ENCODE data around the gene LRAT. TPM values are rescaled to one million over a fixed set of nuclear protein-coding genes. Genes with fewer than 3 reads are reported as not detected.

LRAT gene
- total and polyA plus RNA-seq, 2 of the 8 experiments (the other 6 are each of a cell fraction or from before 2014, with no cell fraction given), result 4.3 to 10.3 TPM

DNA sequence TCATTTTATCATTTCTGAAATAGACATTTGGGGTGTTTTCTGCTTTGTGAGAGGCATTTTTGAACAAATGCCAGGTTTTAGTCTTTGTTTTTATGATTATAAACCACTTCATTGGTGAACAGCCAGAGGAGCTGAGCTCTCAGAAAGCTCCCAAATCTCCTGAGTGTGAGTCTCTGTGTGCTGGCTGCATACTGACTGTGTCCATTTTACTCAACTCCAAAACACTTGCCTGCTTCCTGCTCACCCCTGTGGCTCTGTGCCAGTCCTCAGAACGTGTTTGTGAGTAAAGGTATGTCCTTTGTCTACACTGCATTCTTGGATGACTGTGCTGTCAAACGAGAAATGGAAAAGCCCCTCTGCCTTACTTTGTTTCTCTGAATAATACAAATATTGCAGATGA is 5.4 kb upstream of the LRAT start:
- Histone ChIP-seq H3K23ac (ENCODE audit: insufficient read length) (no peak overlapping the region), H2BK12ac (ENCODE audit: low read depth, low read length) (no peak overlapping the region), H2AFZ (ENCODE audit: low read length) (no peak overlapping the region), H2AK5ac (ENCODE audit: low read depth, low read length) (no peak overlapping the region), H4K20me1 (replicated peaks in 1 of 2; ENCODE audit: control insufficient read depth in 1 of 2, insufficient read depth in 2 of 2, low read length in 2 of 2) (no peaks in the 10 kb centered on the region), H3K56ac (replicated peaks; ENCODE audit: insufficient read length, low read depth, low read length) (no peak overlapping the region), H3K27ac (ENCODE audit: low read depth, low read length) (no peak overlapping the region), H3K9ac (replicated peaks in 1 of 4; ENCODE audit: extremely low read depth in 1 of 4, low read depth in 3 of 4, low read length in 3 of 4) (peak overlapping the region in 1 of 4 experiments; percentile 1; a peak in 1 of 7 replicates), H3K4me1 (replicated peaks in 1 of 4; ENCODE audit: control insufficient read depth in 3 of 4, insufficient read depth in 4 of 4, low read length in 3 of 4) (peaks cover 6 to 26% (median 19%) of the 10 kb centered on the region in 4 experiments), H3K27me3 (replicated peaks in 1 of 4; ENCODE audit: control insufficient read depth in 3 of 4, extremely low read depth in 1 of 4, insufficient read depth in 3 of 4, low read length in 3 of 4) (peaks cover 0 to 23% (median 17%) of the 10 kb centered on the region in 4 experiments; a peak in 6 of 7 replicates), H4K5ac (ENCODE audit: insufficient read length, low read depth, low read length) (no peak overlapping the region), H2BK20ac (ENCODE audit: low read length) (no peak overlapping the region), H4K8ac (ENCODE audit: extremely low read depth, insufficient read depth, low read length) (no peak overlapping the region), H3K4me3 (ENCODE audit: extremely low read depth in 1 of 4, insufficient read depth in 2 of 4, low read depth in 3 of 4, low read length in 4 of 4) (no peak overlapping the region), H3K18ac (ENCODE audit: extremely low read depth, low read length) (no peak overlapping the region), H2BK15ac (ENCODE audit: low read length) (no peak overlapping the region), H3K36me3 (ENCODE audit: control insufficient read depth in 2 of 4, insufficient read depth in 4 of 4, low read length in 3 of 4) (no peaks in the 10 kb centered on the region), H3K23me2 (ENCODE audit: low read depth, low read length) (peaks cover 11% of the 10 kb centered on the region), H2BK120ac (replicated peaks; ENCODE audit: low read depth, low read length) (no peak overlapping the region), H3K9me3 (ENCODE audit: insufficient read depth in 2 of 2, low read depth in 1 of 2, low read length in 1 of 2) (no peaks in the 10 kb centered on the region), H3K14ac (ENCODE audit: insufficient read length) (no peak overlapping the region), H3K79me1 (ENCODE audit: low read depth, low read length) (no peaks in the 10 kb centered on the region), H2BK5ac (ENCODE audit: low read depth, low read length) (no peak overlapping the region), H3K4me2 (ENCODE audit: insufficient read depth in 1 of 2, low read depth in 2 of 2, low read length in 2 of 2) (peak overlapping the region in 1 of 2 experiments; percentile 33; a peak in 1 of 4 replicates), H3K4ac (replicated peaks; ENCODE audit: insufficient read length, low read depth, low read length) (no peak overlapping the region), H4K91ac (replicated peaks; ENCODE audit: insufficient read length, low read length) (no peak overlapping the region), H3K79me2 (ENCODE audit: control insufficient read depth in 1 of 2, insufficient read depth in 2 of 2, low read length in 2 of 2) (no peaks in the 10 kb centered on the region)
- ChIA-PET POLR2A (ENCODE audit: partially characterized antibody) (interaction anchor here (8.3 kb wide), 1 partner anchor 18 kb away, joined by 80 read pairs; no protein-coding TSS in a partner anchor), CTCF (ENCODE audit: partially characterized antibody) (interaction anchor here (1.1 to 3.2 kb wide), 4 partner anchors 16 to 179 kb away, joined by 3 to 14 read pairs (median 8); no protein-coding TSS in a partner anchor)
- FAIRE-seq, result no peak
- WGBS, 2 experiments (ENCODE audit: extremely low coverage in 1 of 2, insufficient coverage in 1 of 2, insufficient read length in 1 of 2, insufficient replicate concordance in 2 of 2, low coverage in 1 of 2, low lambda C conversion rate in 2 of 2, missing lambda C conversion rate in 1 of 2), result 29% methylated on average over 2 of the region's 2 CpGs; no CpG with 5 or more reads in 1 of the 2 experiments
- DNase-seq (ENCODE audit: low read depth in 1 of 2, low spot score in 2 of 2), result no peak
- TF ChIP-seq EP300 (IDR thresholded peaks at IDR 0.05; ENCODE audit: borderline replicate concordance in 1 of 2, low read depth in 2 of 2, low read length in 2 of 2) (no peak), HDAC6 (IDR thresholded peaks at IDR 0.05; ENCODE audit: low read depth, low read length) (no peak), RFX5 (IDR thresholded peaks at IDR 0.05; ENCODE audit: borderline replicate concordance, low read depth, low read length) (no peak), CHD2 (IDR thresholded peaks at IDR 0.05; ENCODE audit: low read length) (no peak), RAD21 (IDR thresholded peaks at IDR 0.05 in 1 of 2, conservative IDR thresholded peaks at IDR 0.05 in 1 of 2; ENCODE audit: low read depth in 2 of 2, low read length in 2 of 2) (no peak), CREB1 (IDR thresholded peaks at IDR 0.05) (no peak), SIN3A (conservative IDR thresholded peaks at IDR 0.05 in 1 of 2, IDR thresholded peaks at IDR 0.05 in 1 of 2; ENCODE audit: low read depth in 1 of 2, low read length in 2 of 2) (no peak), MAX (IDR thresholded peaks at IDR 0.05) (no peak), GTF2F1 (IDR thresholded peaks at IDR 0.05; ENCODE audit: borderline replicate concordance, low read depth, low read length) (no peak), SP2 (IDR thresholded peaks at IDR 0.05; ENCODE audit: low read length) (no peak)
- TF ChIP-seq, protein P1, sequence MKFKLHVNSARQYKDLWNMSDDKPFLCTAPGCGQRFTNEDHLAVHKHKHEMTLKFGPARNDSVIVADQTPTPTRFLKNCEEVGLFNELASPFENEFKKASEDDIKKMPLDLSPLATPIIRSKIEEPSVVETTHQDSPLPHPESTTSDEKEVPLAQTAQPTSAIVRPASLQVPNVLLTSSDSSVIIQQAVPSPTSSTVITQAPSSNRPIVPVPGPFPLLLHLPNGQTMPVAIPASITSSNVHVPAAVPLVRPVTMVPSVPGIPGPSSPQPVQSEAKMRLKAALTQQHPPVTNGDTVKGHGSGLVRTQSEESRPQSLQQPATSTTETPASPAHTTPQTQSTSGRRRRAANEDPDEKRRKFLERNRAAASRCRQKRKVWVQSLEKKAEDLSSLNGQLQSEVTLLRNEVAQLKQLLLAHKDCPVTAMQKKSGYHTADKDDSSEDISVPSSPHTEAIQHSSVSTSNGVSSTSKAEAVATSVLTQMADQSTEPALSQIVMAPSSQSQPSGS (IDR thresholded peaks at IDR 0.05; ENCODE audit: low read length), result no peak
